Measurements from ENCODE around the gene HOXD10.

HOXD10 gene

DNA sequence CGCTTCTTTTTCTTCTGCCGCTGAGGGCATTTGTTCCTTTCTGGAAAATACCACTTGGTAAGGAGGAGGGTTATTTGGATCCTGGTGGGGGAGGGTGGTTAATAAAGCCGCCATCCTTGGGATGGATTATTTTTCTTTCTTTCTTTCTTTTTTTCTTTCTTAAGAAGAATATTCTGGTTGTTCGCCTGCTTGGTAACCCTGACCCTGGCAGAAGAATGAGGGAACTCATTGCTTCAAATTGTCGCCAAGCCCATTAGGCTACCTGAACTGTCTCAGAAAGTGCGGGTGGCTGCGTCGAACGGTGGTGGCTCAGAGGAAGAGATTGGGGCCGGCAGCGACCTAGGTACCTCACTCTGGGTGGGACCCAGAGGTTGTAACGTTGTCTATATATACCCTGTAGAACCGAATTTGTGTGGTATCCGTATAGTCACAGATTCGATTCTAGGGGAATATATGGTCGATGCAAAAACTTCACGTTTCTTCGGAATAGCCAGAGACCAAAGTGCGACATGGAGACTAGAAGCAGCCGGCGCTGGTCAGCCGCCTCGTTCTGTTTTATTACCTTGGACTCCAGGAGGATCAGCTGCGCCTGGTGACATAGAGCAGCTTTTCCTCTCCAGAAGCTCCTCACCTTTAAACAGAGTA is 33.5 kb downstream of the HOXD10 start:
- H3K27me3 ChIP-seq (ENCODE audit: insufficient read depth, poor library complexity, severe bottlenecking): peaks cover 72% of the 10 kb centered on the region
- TF ChIP-seq POLR2AphosphoS5 (IDR thresholded peaks at IDR 0.05; ENCODE audit: low read depth) (no peak), SPI1 (IDR thresholded peaks at IDR 0.05; ENCODE audit: borderline replicate concordance, low read depth) (no peak), GABPA (IDR thresholded peaks at IDR 0.05; ENCODE audit: low read depth) (no peak), CTCF (IDR thresholded peaks at IDR 0.05; ENCODE audit: insufficient read depth, low read length) (no peak), REST (IDR thresholded peaks at IDR 0.05; ENCODE audit: insufficient replicate concordance, low read depth) (no peak)
- no peak overlapping the region for H3K4me3 ChIP-seq (replicated peaks; ENCODE audit: insufficient read depth, low read length)
- no peak overlapping the region for H3K27ac ChIP-seq (replicated peaks)
- DNase-seq (ENCODE audit: low read depth in 1 of 2, low spot score in 1 of 2): no peak

GRCh38 chr2:176150584-176151441 is 34.2 kb downstream of the HOXD10 start:
- no peak for TF ChIP-seq POLR2AphosphoS5 (IDR thresholded peaks at IDR 0.05; ENCODE audit: low read depth)
- TF ChIP-seq CTCF (IDR thresholded peaks at IDR 0.05; ENCODE audit: insufficient read depth, low read length): no peak
- TF ChIP-seq GABPA (IDR thresholded peaks at IDR 0.05; ENCODE audit: low read depth): no peak
- no peak for TF ChIP-seq REST (IDR thresholded peaks at IDR 0.05; ENCODE audit: insufficient replicate concordance, low read depth)
- TF ChIP-seq SPI1 (IDR thresholded peaks at IDR 0.05; ENCODE audit: borderline replicate concordance, low read depth): no peak
- DNase-seq (ENCODE audit: low read depth in 1 of 2, low spot score in 1 of 2): no peak
- H3K27ac ChIP-seq (replicated peaks): no peak overlapping the region
- no peak overlapping the region for H3K4me3 ChIP-seq (replicated peaks; ENCODE audit: insufficient read depth, low read length)
- peaks cover 75% of the 10 kb centered on the region for H3K27me3 ChIP-seq (ENCODE audit: insufficient read depth, poor library complexity, severe bottlenecking)

DNA sequence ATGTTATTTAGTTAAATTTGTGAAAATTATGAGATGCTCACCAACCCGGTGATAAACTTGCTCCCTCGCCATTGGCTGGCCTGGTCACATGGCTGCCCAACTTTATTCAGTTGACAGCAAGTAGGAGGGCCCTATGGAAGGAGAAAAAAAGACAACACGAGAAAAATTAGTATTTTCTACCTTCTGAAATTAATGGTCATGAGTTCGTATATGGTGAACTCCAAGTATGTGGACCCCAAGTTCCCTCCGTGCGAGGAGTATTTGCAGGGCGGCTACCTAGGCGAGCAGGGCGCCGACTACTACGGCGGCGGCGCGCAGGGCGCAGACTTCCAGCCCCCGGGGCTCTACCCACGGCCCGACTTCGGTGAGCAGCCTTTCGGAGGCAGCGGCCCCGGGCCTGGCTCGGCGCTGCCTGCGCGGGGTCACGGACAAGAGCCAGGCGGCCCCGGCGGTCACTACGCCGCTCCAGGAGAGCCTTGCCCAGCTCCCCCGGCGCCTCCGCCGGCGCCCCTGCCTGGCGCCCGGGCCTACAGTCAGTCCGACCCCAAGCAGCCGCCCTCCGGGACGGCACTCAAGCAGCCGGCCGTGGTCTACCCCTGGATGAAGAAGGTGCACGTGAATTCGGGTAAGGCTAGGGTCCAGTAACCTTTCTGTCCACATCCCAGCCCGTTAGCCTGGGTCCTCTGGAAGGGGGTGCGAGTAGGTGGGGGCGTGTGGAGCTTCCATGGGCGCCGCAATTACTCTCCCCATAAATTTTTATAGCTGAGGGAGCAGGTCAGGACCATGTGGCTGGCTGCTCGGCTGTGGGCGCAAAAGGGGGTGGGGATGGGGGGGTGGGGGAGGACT is 35.1 kb downstream of the HOXD10 start, which contains the start of gene HOXD4:
Gene HOXD4 (plus strand): TSS at position 109 of the 846 bp plus-strand sequence. CDS start 84 bp downstream, at position 193.
- DNase-seq (ENCODE audit: low read depth in 1 of 2, low spot score in 1 of 2): no peak
- no peak within 1 kb of the TSS for H3K4me3 ChIP-seq (replicated peaks; ENCODE audit: insufficient read depth, low read length)
- TF ChIP-seq POLR2AphosphoS5 (IDR thresholded peaks at IDR 0.05; ENCODE audit: low read depth): no peak
- no peak for TF ChIP-seq CTCF (IDR thresholded peaks at IDR 0.05; ENCODE audit: insufficient read depth, low read length)
- no peak for TF ChIP-seq GABPA (IDR thresholded peaks at IDR 0.05; ENCODE audit: low read depth)
- no peak for TF ChIP-seq REST (IDR thresholded peaks at IDR 0.05; ENCODE audit: insufficient replicate concordance, low read depth)
- H3K27ac ChIP-seq (replicated peaks): no peak within 1 kb of the TSS
- peaks cover 75% of the 10 kb centered on the region for H3K27me3 ChIP-seq (ENCODE audit: insufficient read depth, poor library complexity, severe bottlenecking)

Measured in HL-60 (cell line).